HG03139 (cell line): Measurements from ENCODE around the gene ZFHX3.

Experiments
- ATAC-seq: cut with Tn5 transposase; IDR thresholded peaks from one replicate; pipeline ENCODE4 v1.9.1; 2021; ENCODE audit not compliant: unreplicated experiment

ZFHX3 gene

GRCh38 chr16:72785886-72786285 lies 262.0 kb downstream of the ZFHX3 start:
- ATAC-seq = no peak

GRCh38 chr16:72785171-72785570 lies 262.8 kb downstream of the ZFHX3 start:
- ATAC-seq = no peak

GRCh38 chr16:72783716-72784318 lies 264.1 kb downstream of the ZFHX3 start:
- no peak for ATAC-seq

- ATAC-seq = no peak
Measured at GRCh38 chr16:72769876-72770275, 278.1 kb downstream of the ZFHX3 start.

- no peak for ATAC-seq
Measured at GRCh38 chr16:72768591-72768990, 279.3 kb downstream of the ZFHX3 start.

GRCh38 chr16:72766506-72766905 lies 281.4 kb downstream of the ZFHX3 start:
- ATAC-seq = no peak

GRCh38 chr16:72764015-72764654 lies 283.8 kb downstream of the ZFHX3 start:
- no peak for ATAC-seq

GRCh38 chr16:72760581-72760980 lies 287.3 kb downstream of the ZFHX3 start:
- no peak for ATAC-seq

GRCh38 chr16:72753881-72754280 lies 294.0 kb downstream of the ZFHX3 start:
- no peak for ATAC-seq

- no peak for ATAC-seq
Measured at GRCh38 chr16:72752004-72752695, 295.8 kb downstream of the ZFHX3 start.

- ATAC-seq = no peak
Measured at GRCh38 chr16:72751076-72751475, 296.9 kb downstream of the ZFHX3 start.

GRCh38 chr16:72749091-72749490 lies 298.8 kb downstream of the ZFHX3 start:
- ATAC-seq = no peak

- ATAC-seq = no peak
Measured at GRCh38 chr16:72744076-72744793, 303.7 kb downstream of the ZFHX3 start.

- peak; percentile 77 for ATAC-seq
Measured at GRCh38 chr16:72743011-72743761, 304.7 kb downstream of the ZFHX3 start.

GRCh38 chr16:72740347-72740746 lies 307.6 kb downstream of the ZFHX3 start:
- no peak for ATAC-seq

- no peak for ATAC-seq
Measured at GRCh38 chr16:72739577-72739976, 308.4 kb downstream of the ZFHX3 start.

GRCh38 chr16:72736074-72736473 lies 311.9 kb downstream of the ZFHX3 start:
- ATAC-seq = no peak
